Calu3 (cell line): ENCODE measurements around the gene CYFIP2. TPM values are rescaled to one million over a fixed set of nuclear protein-coding genes. Genes with fewer than 3 reads are reported as not detected.

ENCODE experiments used
- BruUV-seq: library from RNA; stranded (reverse); fragments of 400-500 nt; replicated peaks from 2 replicates; lab custom pipeline; 2021; lab: Mats Ljungman, UMichigan
- CTCF ChIA-PET: fragments of 300-600 bp; sonication (Branson Sonifier 250); formaldehyde crosslinking; loops from one replicate; lab custom pipeline; 2022; ENCODE audit warnings: antibody characterized with exemption; lab: Charles Lee
- DNase-seq: peaks from one replicate; pipeline ENCODE4 v3.0.0; 2022
- H3K27ac Mint-ChIP-seq: one replicate; pipeline ENCODE4 v1.8.0; 2022; ENCODE audit warnings: mixed read lengths; ENCODE audit not compliant: unreplicated experiment
- H3K27me3 Mint-ChIP-seq: one replicate; pipeline ENCODE4 v1.8.0; 2022; ENCODE audit warnings: mixed read lengths; ENCODE audit not compliant: unreplicated experiment
- H3K36me3 Mint-ChIP-seq: one replicate; pipeline ENCODE4 v1.8.0; 2022; ENCODE audit warnings: mild to moderate bottlenecking, moderate library complexity, mixed read lengths; ENCODE audit not compliant: insufficient read depth, unreplicated experiment
- H3K4me1 Mint-ChIP-seq: one replicate; pipeline ENCODE4 v1.8.0; 2022; ENCODE audit warnings: mild to moderate bottlenecking, low read depth, mixed read lengths; ENCODE audit not compliant: unreplicated experiment
- H3K4me3 Mint-ChIP-seq: one replicate; pipeline ENCODE4 v1.8.0; 2022; ENCODE audit warnings: mild to moderate bottlenecking, low read depth, moderate library complexity, mixed read lengths; ENCODE audit not compliant: unreplicated experiment
- H3K9me3 Mint-ChIP-seq: one replicate; pipeline ENCODE4 v1.8.0; 2022; ENCODE audit warnings: low read depth, mixed read lengths; ENCODE audit not compliant: unreplicated experiment
- CTCF ChIP-seq: fragments of 200-600 bp; IDR thresholded peaks from one replicate; pipeline ENCODE4 v1.8.0; 2022; ENCODE audit warnings: antibody characterized with exemption; ENCODE audit not compliant: unreplicated experiment
- intact Hi-C: fragments of 100-400 bp; cut with micrococcal nuclease; formaldehyde crosslinking; loops from one replicate; pipeline ENCODE4 v1.10.0; 2022; ENCODE audit not compliant: unreplicated experiment
- total RNA-seq: library from RNA; stranded (reverse); gene quantifications from 2 replicates; pipeline ENCODE4 v1.2.3, GENCODE V29; 2022

Gene CYFIP2
- total RNA-seq, 1 experiment from 2014 or later, result 37.8 TPM

DNA sequence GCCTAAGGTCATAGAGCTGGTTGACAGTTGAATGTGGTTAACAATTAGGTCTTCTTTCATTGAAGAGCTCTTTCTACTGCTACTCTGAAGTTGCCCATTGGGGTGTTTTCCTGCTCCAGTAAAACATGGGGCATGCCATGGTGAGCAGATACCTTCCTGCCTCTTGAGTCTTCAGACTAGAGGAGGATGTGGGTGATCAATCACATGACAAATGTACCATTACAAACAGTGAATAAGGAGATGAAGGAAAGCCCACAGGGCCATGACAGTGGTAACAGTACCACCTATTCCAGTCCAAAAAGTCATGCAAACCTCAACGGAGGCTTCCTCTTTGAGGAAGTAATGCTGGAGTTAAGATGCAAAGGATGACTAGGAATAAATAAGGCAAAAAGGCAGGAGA, 73.5 kb downstream of the CYFIP2 start:
- BruUV-seq, result no TSS peak
- H3K4me1 Mint-ChIP-seq, result no peaks in the 10 kb centered on the region
- H3K27me3 Mint-ChIP-seq, result no peaks in the 10 kb centered on the region
- no peaks in the 10 kb centered on the region for H3K9me3 Mint-ChIP-seq
- H3K27ac Mint-ChIP-seq, result no peak overlapping the region
- CTCF ChIA-PET, result interaction anchor here (0.8 kb wide), 1 partner anchor 13 kb away, joined by 4 read pairs; no protein-coding TSS in a partner anchor
- intact Hi-C loops, result no loop called here
- peaks cover 4% of the 10 kb centered on the region for H3K36me3 Mint-ChIP-seq
- no peak for TF ChIP-seq CTCF
- DNase-seq, result no peak
- no peak overlapping the region for H3K4me3 Mint-ChIP-seq

DNA sequence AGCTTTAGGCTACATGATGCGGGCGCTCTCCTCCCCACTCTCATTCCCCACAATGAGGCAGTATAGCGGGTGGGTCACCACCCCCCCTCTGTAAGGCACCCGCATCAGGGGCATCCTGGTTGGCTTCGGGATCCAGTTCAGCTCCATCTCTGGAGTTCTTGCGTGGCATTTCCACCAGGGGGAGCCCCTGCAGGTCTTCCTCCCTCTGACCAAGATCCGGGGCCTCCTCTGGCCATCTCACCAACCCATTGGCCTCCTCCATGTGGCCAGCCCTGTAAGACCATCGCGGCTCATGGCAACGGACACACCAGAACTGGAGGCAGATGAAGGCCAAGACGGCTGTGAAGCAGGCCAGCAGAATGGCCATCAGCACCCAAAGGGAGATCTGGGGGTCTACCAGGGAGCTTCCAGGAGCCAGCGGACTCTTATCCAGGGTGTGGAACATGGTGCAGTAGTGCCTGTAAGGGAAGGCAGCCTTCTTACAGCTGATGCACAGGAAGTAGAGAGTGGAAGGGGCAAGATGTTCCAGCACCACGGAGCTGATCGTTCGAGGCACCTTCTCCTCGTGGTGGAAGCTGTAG, 77.0 kb downstream of the CYFIP2 start:
- CTCF ChIA-PET, result interaction anchor here (0.6 to 1.8 kb wide), 8 partner anchors 16 to 426 kb away, joined by 3 to 10 read pairs (median 4); no protein-coding TSS in a partner anchor
- H3K4me1 Mint-ChIP-seq, result no peaks in the 10 kb centered on the region
- H3K36me3 Mint-ChIP-seq, result no peaks in the 10 kb centered on the region
- BruUV-seq, result no TSS peak
- TF ChIP-seq CTCF, result peak; percentile 68
- intact Hi-C loops, result loop anchor here (1.0 to 5.0 kb wide), 2 partner anchors 134 to 374 kb away; no protein-coding TSS in a partner anchor
- no peaks in the 10 kb centered on the region for H3K9me3 Mint-ChIP-seq
- peak; percentile 70 for DNase-seq
- H3K27me3 Mint-ChIP-seq, result no peaks in the 10 kb centered on the region
- H3K4me3 Mint-ChIP-seq, result no peak overlapping the region
- H3K27ac Mint-ChIP-seq, result no peak overlapping the region

- Mint-ChIP-seq H3K4me1 (no peaks in the 10 kb centered on the region), H3K9me3 (no peaks in the 10 kb centered on the region), H3K27ac (no peak overlapping the region), H3K27me3 (no peaks in the 10 kb centered on the region), H3K36me3 (no peaks in the 10 kb centered on the region), H3K4me3 (no peak overlapping the region)
- no TSS peak for BruUV-seq
- DNase-seq, result no peak
- TF ChIP-seq CTCF, result no peak
- CTCF ChIA-PET, result interaction anchor here (1.2 to 1.8 kb wide), 3 partner anchors 15 to 127 kb away, joined by 3 to 10 read pairs (median 4); no protein-coding TSS in a partner anchor
- intact Hi-C loops, result loop anchor here (1.0 to 5.0 kb wide), 2 partner anchors 133 to 373 kb away; no protein-coding TSS in a partner anchor
These were observed 78.2 kb downstream of the CYFIP2 start for GRCh38 chr5:157343842-157344790.

DNA sequence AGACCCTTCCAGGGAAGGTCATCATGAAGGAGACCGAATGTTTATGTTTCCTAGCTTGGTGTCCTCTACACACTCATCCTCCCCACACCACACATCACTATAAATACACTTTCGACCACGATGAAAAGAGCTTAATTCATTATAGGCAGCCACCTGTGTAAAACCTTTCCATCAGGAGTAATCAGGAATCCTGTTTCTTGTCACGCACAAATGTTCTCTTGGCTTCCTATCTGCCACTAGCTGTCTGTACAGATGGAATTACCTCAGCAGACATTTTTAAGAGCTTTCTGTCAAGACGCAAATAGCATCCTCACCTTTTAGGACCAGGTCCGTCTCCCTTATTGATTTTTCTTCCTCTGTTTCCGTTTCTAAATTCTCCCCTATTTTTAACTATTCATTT, 79.1 kb downstream of the CYFIP2 start:
- H3K9me3 Mint-ChIP-seq, result no peaks in the 10 kb centered on the region
- H3K36me3 Mint-ChIP-seq, result no peaks in the 10 kb centered on the region
- no peak overlapping the region for H3K4me3 Mint-ChIP-seq
- intact Hi-C loops, result no loop called here
- no peak for TF ChIP-seq CTCF
- DNase-seq, result no peak
- H3K27ac Mint-ChIP-seq, result no peak overlapping the region
- CTCF ChIA-PET, result interaction anchor here (1.2 kb wide), 1 partner anchor 19 kb away, joined by 3 read pairs; no protein-coding TSS in a partner anchor
- H3K4me1 Mint-ChIP-seq, result no peaks in the 10 kb centered on the region
- H3K27me3 Mint-ChIP-seq, result no peaks in the 10 kb centered on the region
- no TSS peak for BruUV-seq
